HCT116 (cell line): ENCODE results near the gene PRRG4. TPM values are rescaled to one million over a fixed set of nuclear protein-coding genes. Genes with fewer than 3 reads are reported as not detected.

Source experiments
- ATAC-seq: fragments of 200-7000 bp; cut with Tn5 transposase; 2 replicates; pipeline ENCODE4 v1.9.1; 2020; ENCODE audit warnings: mild to moderate bottlenecking, moderate library complexity
- BruUV-seq: library from RNA; stranded (reverse); fragments of 400-500 nt; replicated peaks from 2 replicates; lab custom pipeline; 2021; lab: Mats Ljungman, UMichigan
- CTCF ChIA-PET: fragments of 300-600 bp; sonication (Branson Sonifier 250); formaldehyde crosslinking; loops from one replicate; lab custom pipeline; 2021; ENCODE audit warnings: antibody characterized with exemption; lab: Charles Lee
- POLR2A ChIA-PET: fragments of 300-600, 350-600 bp; sonication (Branson Sonifier 250); formaldehyde crosslinking; loops from one replicate; lab custom pipeline; 2021; ENCODE audit warnings: antibody characterized with exemption; lab: Charles Lee
- RAD21 ChIA-PET, 2 experiments: fragments of 300-600 bp; sonication (Branson Sonifier 250); formaldehyde crosslinking; loops; one replicate each; lab custom pipeline; 2023; ENCODE audit warnings: low total read pairs in 2 of 2; ENCODE audit not compliant: uncharacterized antibody in 2 of 2, unreplicated experiment in 2 of 2, low non-redundant PET in 1 of 2; lab: Charles Lee
- DNase-seq: peaks from one replicate; pipeline ENCODE4 v3.0.0-alpha.2; 2010; ENCODE audit warnings: low read depth, low spot score
- H2AFZ ChIP-seq: fragments of 200-600 bp; shearing (Covaris generic), sonication (generic); 2 replicates; pipeline ENCODE4 v1.6.1; 2017; ENCODE audit warnings: low read depth, mixed run types, mixed read lengths, antibody characterized with exemption, low read length; ENCODE audit not compliant: poor library complexity, severe bottlenecking
- H3K27ac ChIP-seq: 2 replicates; pipeline ENCODE4 v1.5.1; 2012; ENCODE audit warnings: low read depth, low read length
- H3K27me3 ChIP-seq: fragments of 200-600 bp; sonication (generic); 2 replicates; pipeline ENCODE4 v1.6.1; 2016; ENCODE audit warnings: mixed run types, low read length, mixed read lengths; ENCODE audit not compliant: insufficient read depth
- H3K36me3 ChIP-seq, 2 experiments: fragments of 200-500 bp in 1 of 2; fragments of 200-600 bp in 1 of 2; sonication (Bioruptor generic) in 1 of 2; sonication (generic) in 1 of 2; 2 replicates each; pipeline versions ENCODE4 v1.5.1 to v1.6.1; 2014 to 2016; ENCODE audit warnings: low read length in 2 of 2, inconsistent platforms in 1 of 2, mixed read lengths in 1 of 2, mixed run types in 1 of 2; ENCODE audit not compliant: insufficient read depth in 2 of 2, control insufficient read depth in 1 of 2
- H3K4me1 ChIP-seq, 2 experiments: fragments of 200-600 bp in 1 of 2; sonication (generic) in 1 of 2; 2 replicates each; pipeline versions ENCODE4 v1.5.1 to v1.6.1; 2012 to 2017; ENCODE audit warnings: low read length in 2 of 2, inconsistent platforms in 1 of 2, mild to moderate bottlenecking in 1 of 2, mixed read lengths in 1 of 2, mixed run types in 1 of 2, moderate library complexity in 1 of 2; ENCODE audit not compliant: insufficient read depth in 2 of 2, control insufficient read depth in 1 of 2
- H3K4me2 ChIP-seq: fragments of 200-600 bp; sonication (generic); 2 replicates; pipeline ENCODE4 v1.6.1; 2017; ENCODE audit warnings: mixed run types, low read length, mixed read lengths
- H3K4me3 ChIP-seq, 2 experiments: fragments of 200-600 bp in 1 of 2; sonication (generic) in 1 of 2; replicated peaks in 1 of 2; 2 replicates each; pipeline ENCODE4 v1.5.1; 2011 to 2016; ENCODE audit warnings: low read length in 2 of 2, control low read depth in 1 of 2, low read depth in 1 of 2, mild to moderate bottlenecking in 1 of 2, mixed read lengths in 1 of 2, mixed run types in 1 of 2
- H3K79me2 ChIP-seq: fragments of 200-600 bp; sonication (generic); 2 replicates; pipeline ENCODE4 v1.6.1; 2017; ENCODE audit warnings: mild to moderate bottlenecking, mixed run types, low read length, moderate library complexity, mixed read lengths; ENCODE audit not compliant: insufficient read depth
- H3K9ac ChIP-seq: fragments of 200-600 bp; sonication (generic); 2 replicates; pipeline ENCODE4 v1.6.1; 2016; ENCODE audit warnings: low read length, mixed read lengths
- H3K9me2 ChIP-seq: fragments of 200-600 bp; sonication (generic), shearing (Covaris generic); 2 replicates; pipeline ENCODE4 v1.6.1; 2017; ENCODE audit warnings: mixed run types, mild to moderate bottlenecking, moderate library complexity; ENCODE audit not compliant: insufficient read depth
- H3K9me3 ChIP-seq, 2 experiments: fragments of 200-500 bp in 1 of 2; fragments of 200-600 bp in 1 of 2; sonication (Bioruptor generic) in 1 of 2; sonication (generic) in 1 of 2; 2 replicates each; pipeline ENCODE4 v1.6.1; 2014 to 2017; ENCODE audit warnings: low read length in 2 of 2, mixed read lengths in 2 of 2, inconsistent platforms in 1 of 2, low read depth in 1 of 2, mild to moderate bottlenecking in 1 of 2, mixed run types in 1 of 2, moderate library complexity in 1 of 2; ENCODE audit not compliant: control insufficient read depth in 1 of 2, insufficient read depth in 1 of 2
- H4K20me1 ChIP-seq: fragments of 200-600 bp; sonication (generic), shearing (Covaris generic); 2 replicates; pipeline ENCODE4 v1.6.1; 2017; ENCODE audit warnings: mixed run types, mild to moderate bottlenecking, moderate library complexity; ENCODE audit not compliant: insufficient read depth
- CEBPB ChIP-seq: IDR thresholded peaks from 2 replicates; pipeline ENCODE4 v1.6.1; 2012; ENCODE audit warnings: low read depth
- EZH2 ChIP-seq: fragments of 200-600 bp; sonication (generic); IDR thresholded peaks from 2 replicates; pipeline ENCODE4 v1.6.1; 2017; ENCODE audit warnings: antibody characterized with exemption, mixed run types
- EZH2phosphoT487 ChIP-seq: fragments of 200-600 bp; IDR thresholded peaks from 2 replicates; pipeline ENCODE4 v1.6.1; 2018; ENCODE audit warnings: antibody characterized with exemption, borderline replicate concordance
- JUND ChIP-seq: IDR thresholded peaks from 2 replicates; pipeline ENCODE4 v1.6.1; 2012
- MAX ChIP-seq: IDR thresholded peaks from 2 replicates; pipeline ENCODE4 v1.6.1; 2012
- POLR2A ChIP-seq: IDR thresholded peaks from 2 replicates; pipeline ENCODE4 v1.7.0; 2011; ENCODE audit warnings: borderline replicate concordance; ENCODE audit not compliant: insufficient read depth, insufficient read length; ENCODE audit errors: extremely low read depth
- REST ChIP-seq: IDR thresholded peaks from 2 replicates; pipeline ENCODE4 v1.6.1; 2012; ENCODE audit warnings: low read depth
- SRF ChIP-seq: IDR thresholded peaks from 2 replicates; pipeline ENCODE4 v1.6.1; 2012; ENCODE audit warnings: low read depth
- TCF7L2 ChIP-seq: IDR thresholded peaks from 2 replicates; pipeline ENCODE4 v1.7.0; 2011; ENCODE audit warnings: borderline replicate concordance, inconsistent platforms; ENCODE audit not compliant: insufficient read depth, insufficient read length; ENCODE audit errors: extremely low read depth
- YY1 ChIP-seq: IDR thresholded peaks from 2 replicates; pipeline ENCODE4 v1.6.1; 2011; ENCODE audit warnings: low read length, low read depth, moderate library complexity, mild to moderate bottlenecking; ENCODE audit not compliant: insufficient replicate concordance; ENCODE audit errors: extremely low read depth
- ZBTB33 ChIP-seq: IDR thresholded peaks from 2 replicates; pipeline ENCODE4 v1.6.1; 2011; ENCODE audit warnings: mild to moderate bottlenecking, low read length, moderate library complexity; ENCODE audit not compliant: insufficient replicate concordance; ENCODE audit errors: extremely low read depth
- ZFX ChIP-seq: fragments of 450-650 bp; IDR thresholded peaks from 2 replicates; pipeline ENCODE4 v1.6.1; 2017
- ZNF274 ChIP-seq: fragments of 200-500 bp; sonication (Bioruptor generic); IDR thresholded peaks from 2 replicates; pipeline ENCODE4 v1.6.1; 2014; ENCODE audit warnings: mild to moderate bottlenecking, low read depth, low read length, inconsistent platforms
- intact Hi-C: fragments of 100-400 bp; cut with micrococcal nuclease; formaldehyde crosslinking; loops from 2 replicates; pipeline ENCODE4 v1.10.0; 2022
- total RNA-seq: library from RNA; stranded (reverse); gene quantifications from one replicate; pipeline ENCODE4 v1.2.1, GENCODE V29; 2021; ENCODE audit not compliant: unreplicated experiment

Gene PRRG4
- total RNA-seq, 1 experiment from 2014 or later = 5.4 TPM

- TF ChIP-seq ZBTB33 (no peak), REST (no peak), YY1 (no peak), JUND (no peak), SRF (no peak), EZH2 (no peak)
Measured at GRCh38 chr11:32902089-32902665, 72.5 kb downstream of the PRRG4 start (continued).

- DNase-seq = no peak
- Histone ChIP-seq H3K9me2 (no peaks in the 10 kb centered on the region), H3K4me3 (no peak overlapping the region), H3K9ac (no peak overlapping the region), H3K79me2 (peaks cover 100% of the 10 kb centered on the region), H3K4me1 (no peaks in the 10 kb centered on the region), H3K27me3 (no peaks in the 10 kb centered on the region), H3K36me3 (no peaks in the 10 kb centered on the region), H3K27ac (no peak overlapping the region), H2AFZ (no peak overlapping the region), H4K20me1 (peaks cover 26% of the 10 kb centered on the region; the same call in 1 of the 2 replicates), H3K4me2 (no peak overlapping the region), H3K9me3 (no peaks in the 10 kb centered on the region)
- intact Hi-C loops = no loop called here
- ChIA-PET CTCF (no interaction called here), RAD21 (no interaction called here), POLR2A (no interaction called here)
- BruUV-seq = no TSS peak
- TF ChIP-seq ZFX (no peak), MAX (no peak), ZBTB33 (no peak), CEBPB (no peak), POLR2A (no peak), SRF (no peak), TCF7L2 (no peak), EZH2phosphoT487 (no peak), YY1 (no peak), ZNF274 (no peak)
- no peak for ATAC-seq
Measured at GRCh38 chr11:32905028-32905667, 75.4 kb downstream of the PRRG4 start.
